HepG2 (cell line): ENCODE measurements around the gene CLEC18A. TPM values are rescaled to one million over a fixed set of nuclear protein-coding genes. Genes with fewer than 3 reads are reported as not detected.

Experiments used
- ATAC-seq: fragments of 200-7000 bp; cut with Tn5 transposase; 3 replicates; pipeline ENCODE4 v1.9.1; 2020; ENCODE audit warnings: mild to moderate bottlenecking, moderate library complexity
- BruUV-seq: library from RNA; stranded (reverse); fragments of 400-500 nt; replicated peaks from 2 replicates; lab custom pipeline; 2021; lab: Mats Ljungman, UMichigan
- CTCF ChIA-PET: fragments of 300-600 bp; formaldehyde crosslinking; extraction: SDS; loops from one replicate; lab custom pipeline; 2021; ENCODE audit warnings: low total read pairs, inconsistent platforms, low intra/inter-chr PET ratio; lab: Yijun Ruan, JAX
- POLR2A ChIA-PET: fragments of 350-600 bp; sonication (Branson Sonifier 250); formaldehyde crosslinking; loops from one replicate; lab custom pipeline; 2020; ENCODE audit warnings: antibody characterized with exemption, inconsistent platforms; lab: Yijun Ruan, JAX
- DNase-seq: peaks from one replicate; pipeline ENCODE4 v3.0.0-alpha.2; 2015; ENCODE audit warnings: low spot score
- FAIRE-seq: peaks from 3 replicates; lab custom pipeline; 2011; peaks lifted over from hg19 to GRCh38; lab: Jason Lieb, UNC
- H2AFZ ChIP-seq: one replicate; pipeline ENCODE4 v1.6.1; 2011; ENCODE audit warnings: low read length, inconsistent platforms
- H3K27ac ChIP-seq: fragments of 300-600 bp; 3 replicates; pipeline ENCODE4 v1.8.0; 2011; ENCODE audit warnings: mixed run types, mild to moderate bottlenecking, mixed read lengths, low read length, inconsistent platforms; ENCODE audit not compliant: insufficient read depth; ENCODE audit errors: extremely low read length
- H3K27me3 ChIP-seq, 2 experiments: fragments of 200-600 bp in 1 of 2; 2 replicates in 1 of 2; 3 replicates in 1 of 2; pipeline versions ENCODE4 v1.6.0 to v1.8.0; 2011; ENCODE audit warnings: low read length in 2 of 2, mild to moderate bottlenecking in 2 of 2, moderate library complexity in 2 of 2, inconsistent platforms in 1 of 2; ENCODE audit not compliant: insufficient read depth in 2 of 2, control insufficient read depth in 1 of 2
- H3K36me3 ChIP-seq, 2 experiments: fragments of 200-600 bp in 1 of 2; replicated peaks in 1 of 2; 2 replicates in 1 of 2; 3 replicates in 1 of 2; pipeline versions ENCODE4 v1.5.1 to v1.8.0; 2011; ENCODE audit warnings: low read length in 2 of 2, inconsistent platforms in 1 of 2; ENCODE audit not compliant: insufficient read depth in 2 of 2, control insufficient read depth in 1 of 2
- H3K4me1 ChIP-seq: 2 replicates; pipeline ENCODE4 v1.5.1; 2012; ENCODE audit warnings: low read length, inconsistent platforms; ENCODE audit not compliant: insufficient read depth
- H3K4me2 ChIP-seq: 2 replicates; pipeline ENCODE4 v1.6.0; 2011; ENCODE audit warnings: low read depth, low read length, inconsistent platforms
- H3K4me3 ChIP-seq, 3 experiments: fragments of 200-600 bp in 1 of 3; sonication (generic), shearing (Covaris generic) in 1 of 3; replicated peaks in 1 of 3; 2 replicates each; pipeline ENCODE4 v1.5.1; 2011 to 2016; ENCODE audit warnings: low read length in 3 of 3, inconsistent platforms in 2 of 3, low read depth in 2 of 3, mild to moderate bottlenecking in 2 of 3, control low read depth in 1 of 3, mixed read lengths in 1 of 3; ENCODE audit not compliant: insufficient read depth in 1 of 3
- H3K79me2 ChIP-seq: one replicate; pipeline ENCODE4 v1.6.1; 2011; ENCODE audit warnings: low read length, inconsistent platforms; ENCODE audit not compliant: insufficient read depth
- H3K9ac ChIP-seq: 2 replicates; pipeline ENCODE4 v1.6.0; 2011; ENCODE audit warnings: mild to moderate bottlenecking, low read depth, low read length, inconsistent platforms; ENCODE audit not compliant: insufficient read depth
- H3K9me3 ChIP-seq: 2 replicates; pipeline ENCODE4 v1.5.1; 2012; ENCODE audit warnings: mild to moderate bottlenecking, low read length
- H4K20me1 ChIP-seq: 2 replicates; pipeline ENCODE4 v1.6.0; 2011; ENCODE audit warnings: inconsistent platforms, mild to moderate bottlenecking, low read length, moderate library complexity; ENCODE audit not compliant: insufficient read depth
- ATF7-NPFF ChIP-seq: sonication (generic); formaldehyde crosslinking; IDR thresholded peaks from 2 replicates; pipeline ENCODE4 v1.8.1; 2023; ENCODE audit warnings: mild to moderate bottlenecking, low read depth, missing genetic modification reagents, moderate library complexity
- FLYWCH1 ChIP-seq: sonication (generic); formaldehyde crosslinking; IDR thresholded peaks from 2 replicates; pipeline ENCODE4 v1.8.1; 2023; ENCODE audit warnings: mild to moderate bottlenecking, missing genetic modification reagents
- FOXP1 ChIP-seq, 2 experiments: fragments of 450-650 bp in 1 of 2; IDR thresholded peaks; 2 replicates each; pipeline ENCODE4 v1.6.1; 2017 to 2018; ENCODE audit warnings: antibody characterized with exemption in 1 of 2
- KLF15 ChIP-seq: sonication (generic); formaldehyde crosslinking; IDR thresholded peaks from 2 replicates; pipeline ENCODE4 v1.8.1; 2023; ENCODE audit warnings: borderline replicate concordance, mild to moderate bottlenecking, inconsistent platforms, missing genetic modification reagents, mixed read lengths
- RAD21 ChIP-seq: fragments of 450-650 bp; formaldehyde crosslinking; IDR thresholded peaks from 2 replicates; pipeline ENCODE4 v1.5.0; 2020; ENCODE audit warnings: mild to moderate bottlenecking
- SOX6 ChIP-seq, 2 experiments: fragments of 450-650 bp in 1 of 2; sonication (generic) in 1 of 2; formaldehyde crosslinking in 1 of 2; IDR thresholded peaks; 2 replicates each; pipeline versions ENCODE4 v1.4.0 to v1.6.1; 2017 to 2020; ENCODE audit warnings: antibody characterized with exemption in 1 of 2, mild to moderate bottlenecking in 1 of 2, missing genetic modification reagents in 1 of 2
- TFDP1 ChIP-seq: IDR thresholded peaks from 2 replicates; pipeline ENCODE4 v1.6.1; 2016; ENCODE audit warnings: missing compliant biosample characterization, missing genetic modification reagents, borderline replicate concordance
- ZBTB7A ChIP-seq: sonication (generic); formaldehyde crosslinking; IDR thresholded peaks from 2 replicates; pipeline ENCODE4 v1.8.0; 2022; ENCODE audit warnings: mild to moderate bottlenecking, missing genetic modification reagents
- ZFP91 ChIP-seq: sonication (generic); formaldehyde crosslinking; IDR thresholded peaks from 2 replicates; pipeline ENCODE4 v1.9.0; 2022; ENCODE audit warnings: missing genetic modification reagents, mild to moderate bottlenecking, borderline replicate concordance
- ZFYVE20 ChIP-seq: sonication (generic); formaldehyde crosslinking; IDR thresholded peaks from 2 replicates; pipeline ENCODE4 v1.8.0; 2023; ENCODE audit warnings: low read depth, mild to moderate bottlenecking, moderate library complexity, missing genetic modification reagents, borderline replicate concordance
- ZNF121 ChIP-seq: sonication (generic); formaldehyde crosslinking; IDR thresholded peaks from 2 replicates; pipeline ENCODE4 v1.5.0; 2020; ENCODE audit warnings: mild to moderate bottlenecking, missing genetic modification reagents
- ZNF317 ChIP-seq: sonication (generic); formaldehyde crosslinking; IDR thresholded peaks from 2 replicates; pipeline ENCODE4 v1.5.0; 2020; ENCODE audit warnings: mild to moderate bottlenecking, missing genetic modification reagents
- ZNF329 ChIP-seq: sonication (generic); formaldehyde crosslinking; IDR thresholded peaks from 2 replicates; pipeline ENCODE4 v1.9.0; 2021; ENCODE audit warnings: low read depth, mild to moderate bottlenecking, missing genetic modification reagents
- ZNF501 ChIP-seq: sonication (generic); formaldehyde crosslinking; IDR thresholded peaks from 2 replicates; pipeline ENCODE4 v1.5.1; 2020; ENCODE audit warnings: mild to moderate bottlenecking, moderate library complexity, missing genetic modification reagents
- ZNF670 ChIP-seq: sonication (generic); formaldehyde crosslinking; IDR thresholded peaks from 2 replicates; pipeline ENCODE4 v1.8.0; 2022; ENCODE audit warnings: mild to moderate bottlenecking, missing genetic modification reagents, borderline replicate concordance
- WGBS: methylation state at CpG from one replicate; pipeline ENCODE4 v1.1.6; 2017; ENCODE audit warnings: low lambda C conversion rate; 5-methylcytosine and 5-hydroxymethylcytosine counted together
- in situ Hi-C: cut with HindIII; loops from 2 replicates; pipeline ENCODE4 v1.10.0; 2017; ENCODE audit warnings: low pct_unique_long_range_greater_than_20kb; ENCODE audit not compliant: extremely low pct_ligation_motif_present
- intact Hi-C: fragments of 100-400 bp; cut with micrococcal nuclease; formaldehyde crosslinking; loops from one replicate; pipeline ENCODE4 v1.10.0; 2022; ENCODE audit not compliant: unreplicated experiment
- polyA plus RNA-seq, 8 experiments: library from polyadenylated mRNA; depleted of rRNA in 3 of 8; stranded (reverse) in 7 of 8; unstranded in 1 of 8; fragments of >200 nt; fragmentation: Illumina TruSeq in 4 of 8; extraction: Trizol in 4 of 8; gene quantifications; 2 replicates each; pipeline versions ENCODE4 v1.2.1 to v1.2.3, GENCODE V29; 2011 to 2016; ENCODE audit warnings: low read depth in 4 of 8, missing spikeins in 1 of 8, mixed read lengths in 1 of 8; ENCODE audit not compliant: insufficient read depth in 1 of 8
- total RNA-seq, 5 experiments: library from RNA; depleted of rRNA; stranded (reverse); fragments of >200 nt; fragmentation: Illumina TruSeq; extraction: Trizol; gene quantifications; 2 replicates each; pipeline ENCODE4 v1.2.3, GENCODE V29; 2016; ENCODE audit warnings: low read depth in 1 of 5

CLEC18A gene
- total and polyA plus RNA-seq, 2 of the 13 experiments (the other 11 are each of a cell fraction or from before 2014, with no cell fraction given), result 0.22 to 0.42 TPM

GRCh38 chr16:69930117-69930776, 20.9 kb upstream of the CLEC18A start (continued):
- TF ChIP-seq TFDP1, result no peak
- no peak for TF ChIP-seq FLYWCH1 (CRISPR knock-in tag)
- TF ChIP-seq SOX6 (IDR thresholded peaks at IDR 0.05), result no peak
- no peak for TF ChIP-seq SOX6 (CRISPR knock-in tag; IDR thresholded peaks at IDR 0.05)
- TF ChIP-seq ZNF670 (CRISPR knock-in tag), result no peak
- TF ChIP-seq ZNF121 (CRISPR knock-in tag), result peak; percentile 83; the same call in 1 of the 2 replicates
- no peak for TF ChIP-seq ZNF329 (CRISPR knock-in tag)

GRCh38 chr16:69931631-69932030, 19.5 kb upstream of the CLEC18A start:
- in situ Hi-C loops, result no loop called here
- no peak for ATAC-seq
- no peak for FAIRE-seq

More at GRCh38 chr16:69931631-69932030, 19.5 kb upstream of the CLEC18A start:
- Histone ChIP-seq H3K27me3 (no peaks in the 10 kb centered on the region), H3K9me3 (no peaks in the 10 kb centered on the region), H3K36me3 (peaks cover 45 to 60% of the 10 kb centered on the region in 2 experiments), H3K4me1 (peaks cover 24% of the 10 kb centered on the region), H3K4me2 (no peak overlapping the region), H3K4me3 (no peak overlapping the region), H3K27ac (no peak overlapping the region), H3K79me2 (no peaks in the 10 kb centered on the region), H3K9ac (no peak overlapping the region), H2AFZ (no peak overlapping the region), H4K20me1 (no peaks in the 10 kb centered on the region)
- ChIA-PET CTCF (interaction anchor here (4.5 kb wide), 1 partner anchor 135 kb away, joined by 64 read pairs; no protein-coding TSS in a partner anchor), POLR2A (no interaction called here)
- no TSS peak for BruUV-seq
- 97% methylated on average over 13 of the region's 13 CpGs for WGBS
- intact Hi-C loops, result loop anchor here (5.0 kb wide), 1 partner anchor 69 kb away; no protein-coding TSS in a partner anchor
- no peak for DNase-seq
- TF ChIP-seq KLF15 (no peak), ZFYVE20 (CRISPR knock-in tag) (no peak), ZBTB7A (CRISPR knock-in tag) (no peak), FOXP1 (IDR thresholded peaks at IDR 0.05) (no peak), FOXP1 (CRISPR knock-in tag; IDR thresholded peaks at IDR 0.05) (no peak), ZNF317 (CRISPR knock-in tag) (no peak), ZFP91 (CRISPR knock-in tag) (no peak), RAD21 (CRISPR knock-in tag) (no peak), ZNF501 (CRISPR knock-in tag) (no peak), ATF7-NPFF (CRISPR knock-in tag) (no peak)
